Measurements from ENCODE around the gene UNC13C.

GRCh38 chr15:54029081-54029480 is 50.8 kb downstream of the UNC13C start:
- TF ChIP-seq CTCF (IDR thresholded peaks at IDR 0.05; ENCODE audit: poor library complexity): no peak
- no peak for TF ChIP-seq EZH2 (IDR thresholded peaks at IDR 0.05; ENCODE audit: borderline replicate concordance)
